Activated naive CD8-positive, alpha-beta T cell treated with anti-CD3 and anti-CD28 coated beads, Interleukin-2, amount 10 ng/mL, durations not matched to agents 7 days and 5 days (primary cell): Measurements from ENCODE around the gene ARHGEF38. TPM values are rescaled to one million over a fixed set of nuclear protein-coding genes. Genes with fewer than 3 reads are reported as not detected.
"Not testable (repeated sequence)": the region's sequence is repeated elsewhere in the genome, so short reads cannot be mapped to it uniquely, and the experiment has no call there.

Source experiments
- ATAC-seq: fragments of 150-1000 bp; cut with Tn5 transposase; one replicate; pipeline ENCODE4 v1.10.0; 2021; ENCODE audit warnings: low read depth, moderate library complexity
- POLR2A ChIA-PET: fragments of 350-600 bp; sonication (Branson Sonifier 250); formaldehyde crosslinking; loops from one replicate; lab custom pipeline; 2021; ENCODE audit warnings: antibody characterized with exemption; lab: Charles Lee
- DNase-seq: peaks from one replicate; pipeline ENCODE4 v3.0.0; 2021
- H3K27ac Mint-ChIP-seq: one replicate; pipeline ENCODE4 v1.8.0; 2022; ENCODE audit warnings: mild to moderate bottlenecking, mixed read lengths
- H3K27me3 Mint-ChIP-seq: one replicate; pipeline ENCODE4 v1.8.0; 2022; ENCODE audit warnings: mild to moderate bottlenecking, moderate library complexity, mixed read lengths
- H3K36me3 Mint-ChIP-seq: one replicate; pipeline ENCODE4 v1.8.0; 2021; ENCODE audit warnings: mild to moderate bottlenecking, mixed read lengths
- H3K4me1 Mint-ChIP-seq: one replicate; pipeline ENCODE4 v1.8.0; 2021; ENCODE audit warnings: mixed read lengths
- H3K4me3 Mint-ChIP-seq: one replicate; pipeline ENCODE4 v1.8.0; 2022; ENCODE audit warnings: mild to moderate bottlenecking, moderate library complexity, mixed read lengths
- H3K9me3 Mint-ChIP-seq: one replicate; pipeline ENCODE4 v1.8.0; 2021; ENCODE audit warnings: mixed read lengths
- total RNA-seq, 2 experiments: library from RNA; stranded (reverse); gene quantifications; one replicate each; pipeline ENCODE4 v1.2.3, GENCODE V29; 2021

ARHGEF38 gene
- total RNA-seq, 2 experiments from 2014 or later, result not detected

DNA sequence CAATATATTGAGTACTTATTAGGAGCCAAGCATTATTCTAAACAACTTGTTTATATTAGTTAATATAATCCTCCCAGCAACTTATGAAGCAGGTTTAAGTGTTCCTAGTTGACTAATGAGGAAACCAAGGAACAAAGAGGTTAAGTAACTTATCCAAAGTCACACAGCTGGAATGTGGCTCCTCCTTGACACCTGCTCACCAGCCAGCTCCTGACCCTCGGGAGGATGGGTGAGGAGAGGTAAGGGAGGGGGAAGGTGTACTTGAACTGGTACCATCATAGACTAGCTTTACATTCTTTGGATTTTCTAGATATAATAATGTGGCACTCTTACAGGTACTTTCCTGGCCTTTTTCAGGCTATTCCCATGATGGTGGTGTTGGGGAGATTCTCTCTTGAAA, 50.7 kb downstream of the ARHGEF38 start:
- no peak overlapping the region for H3K4me3 Mint-ChIP-seq

DNA sequence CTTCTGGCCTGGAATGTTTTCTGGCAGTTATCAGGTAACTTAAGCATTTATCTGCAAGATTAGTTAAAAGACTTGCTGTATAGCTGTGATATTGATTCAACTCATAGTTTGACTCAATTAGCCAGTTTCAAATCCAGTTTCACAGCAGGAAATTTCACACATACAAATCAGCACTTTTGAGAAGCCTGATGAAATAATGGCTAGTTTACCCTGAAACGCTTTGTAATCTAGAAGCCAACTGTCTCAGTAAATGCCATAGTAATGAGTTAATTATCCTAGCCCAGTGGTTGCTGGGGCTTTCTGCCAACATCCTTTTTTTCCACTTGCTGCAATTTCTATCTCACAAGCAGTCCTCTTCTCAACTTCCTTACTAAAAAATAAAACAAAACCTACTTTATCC, 53.1 kb downstream of the ARHGEF38 start:
- no peak for ATAC-seq
- no peak for DNase-seq
- Mint-ChIP-seq H3K9me3 (no peaks in the 10 kb centered on the region), H3K4me1 (no peaks in the 10 kb centered on the region), H3K27ac (no peak overlapping the region), H3K27me3 (peaks cover 2% of the 10 kb centered on the region), H3K36me3 (no peaks in the 10 kb centered on the region), H3K4me3 (no peak overlapping the region)
- POLR2A ChIA-PET, result no interaction called here

More for the DNA sequence above, 50.7 kb downstream of the ARHGEF38 start:
- no peak overlapping the region for H3K27ac Mint-ChIP-seq
- H3K4me1 Mint-ChIP-seq, result no peaks in the 10 kb centered on the region
- POLR2A ChIA-PET, result no interaction called here
- H3K36me3 Mint-ChIP-seq, result no peaks in the 10 kb centered on the region
- H3K9me3 Mint-ChIP-seq, result no peaks in the 10 kb centered on the region
- ATAC-seq (no peak), DNase-seq (no peak)
- H3K27me3 Mint-ChIP-seq, result peaks cover 2% of the 10 kb centered on the region

DNA sequence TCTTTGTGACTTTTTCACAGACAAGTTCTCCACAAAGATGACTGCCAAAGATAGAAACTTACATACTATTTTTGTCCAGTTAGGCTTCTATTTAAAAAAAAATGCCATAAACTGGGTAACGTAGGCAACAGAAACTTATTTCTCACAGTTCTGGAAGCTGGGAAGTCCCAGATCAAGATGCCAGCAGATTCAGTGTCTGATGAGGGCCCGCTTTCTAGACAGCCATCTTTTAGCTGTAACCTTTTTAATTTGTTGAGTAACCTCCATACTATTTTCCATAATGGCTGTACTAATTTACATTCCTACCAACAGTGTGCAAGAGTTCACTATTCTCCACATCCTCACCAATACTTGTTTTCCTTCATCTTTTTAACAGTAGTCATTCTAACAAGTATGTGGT, 55.5 kb downstream of the ARHGEF38 start:
- POLR2A ChIA-PET, result no interaction called here
- no peaks in the 10 kb centered on the region for H3K36me3 Mint-ChIP-seq
- H3K4me1 Mint-ChIP-seq, result no peaks in the 10 kb centered on the region
- H3K4me3 Mint-ChIP-seq, result no peak overlapping the region
- ATAC-seq (no peak), DNase-seq (no peak)
- no peak overlapping the region for H3K27ac Mint-ChIP-seq
- H3K27me3 Mint-ChIP-seq, result peaks cover 2% of the 10 kb centered on the region
- H3K9me3 Mint-ChIP-seq, result no peaks in the 10 kb centered on the region

DNA sequence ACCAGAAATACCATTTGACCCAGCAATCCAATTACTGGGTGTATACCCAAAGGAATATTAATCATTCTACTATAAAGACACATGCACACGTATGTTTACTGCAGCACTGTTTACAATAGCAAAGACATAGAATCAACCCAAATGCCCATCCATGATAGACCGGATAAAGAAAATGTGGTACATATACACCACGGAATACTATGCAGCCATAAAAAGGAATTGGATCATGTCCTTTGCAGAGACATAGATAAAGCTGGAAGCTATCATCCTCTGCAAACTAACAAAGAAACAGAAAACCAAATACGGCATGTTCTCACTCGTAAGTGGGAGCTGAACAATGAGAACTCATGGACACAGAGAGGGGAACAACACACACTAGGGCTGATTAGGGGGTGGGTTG, 57.4 kb downstream of the ARHGEF38 start:
- H3K4me1 Mint-ChIP-seq, ATAC-seq, H3K27me3 Mint-ChIP-seq, H3K36me3 Mint-ChIP-seq, H3K4me3 Mint-ChIP-seq, POLR2A ChIA-PET, DNase-seq, H3K27ac Mint-ChIP-seq, H3K9me3 Mint-ChIP-seq: not testable (repeated sequence)

DNA sequence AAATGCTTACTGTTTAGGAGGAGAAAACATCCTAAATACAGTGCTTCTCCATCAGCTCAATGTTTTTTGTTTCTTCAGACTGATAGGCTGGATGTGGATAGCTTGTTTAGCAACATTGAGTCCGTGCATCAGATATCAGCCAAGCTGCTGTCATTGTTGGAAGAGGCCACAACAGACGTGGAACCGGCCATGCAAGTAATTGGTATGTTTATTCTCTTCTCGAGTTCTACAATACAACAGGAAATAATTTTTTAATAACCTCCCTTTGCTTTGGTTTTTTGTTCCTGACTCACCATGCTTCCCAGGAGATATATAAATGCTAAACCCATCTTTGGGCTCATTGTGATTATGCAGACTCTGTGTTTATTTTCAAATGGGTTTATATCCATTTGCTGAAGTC, 60.9 kb downstream of the ARHGEF38 start:
- Mint-ChIP-seq H3K4me1 (no peaks in the 10 kb centered on the region), H3K27me3 (no peaks in the 10 kb centered on the region), H3K9me3 (peaks cover 1% of the 10 kb centered on the region), H3K36me3 (no peaks in the 10 kb centered on the region), H3K27ac (no peak overlapping the region), H3K4me3 (no peak overlapping the region)
- no peak for ATAC-seq
- POLR2A ChIA-PET, result no interaction called here
- DNase-seq, result no peak

DNA sequence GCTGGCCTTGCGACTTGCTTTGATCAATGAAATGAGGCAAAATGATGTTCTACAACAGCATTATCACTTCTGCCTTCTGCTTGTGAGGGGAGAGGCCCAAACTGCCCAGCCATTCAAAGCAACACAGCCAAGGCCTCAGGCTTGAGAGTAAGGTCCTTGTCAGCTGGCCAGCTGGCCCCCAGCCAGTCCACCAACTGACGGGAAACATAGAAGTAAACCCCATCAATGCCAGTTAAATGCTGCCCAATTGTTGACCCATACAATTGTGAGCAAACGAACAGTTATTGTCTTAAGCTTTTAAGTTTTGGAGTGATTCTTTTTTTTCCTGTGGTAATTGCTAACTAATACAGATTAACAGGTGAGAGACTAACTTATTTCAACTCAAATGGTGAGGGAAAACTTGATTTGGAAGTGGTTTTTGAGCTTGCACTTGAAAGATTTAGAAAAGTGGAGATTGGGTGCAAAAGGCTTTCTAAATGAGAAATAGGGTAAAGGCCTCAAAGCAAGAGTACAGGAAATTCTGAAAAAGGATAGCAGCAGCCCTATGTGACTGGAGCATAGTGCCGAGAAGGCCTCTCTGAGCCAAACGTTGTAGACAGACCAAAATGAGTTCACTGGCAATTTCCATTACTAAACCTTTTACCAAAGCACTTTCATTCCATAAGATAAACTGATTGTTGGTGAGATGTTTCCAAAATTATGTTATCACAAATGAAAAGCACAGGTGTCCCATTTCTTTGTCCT, 66.9 kb downstream of the ARHGEF38 start:
- Mint-ChIP-seq H3K36me3 (no peaks in the 10 kb centered on the region), H3K4me3 (no peak overlapping the region), H3K4me1 (no peaks in the 10 kb centered on the region), H3K27me3 (no peaks in the 10 kb centered on the region), H3K27ac (no peak overlapping the region), H3K9me3 (peaks cover 1% of the 10 kb centered on the region)
- ATAC-seq (no peak), DNase-seq (no peak)
- POLR2A ChIA-PET, result no interaction called here

DNA sequence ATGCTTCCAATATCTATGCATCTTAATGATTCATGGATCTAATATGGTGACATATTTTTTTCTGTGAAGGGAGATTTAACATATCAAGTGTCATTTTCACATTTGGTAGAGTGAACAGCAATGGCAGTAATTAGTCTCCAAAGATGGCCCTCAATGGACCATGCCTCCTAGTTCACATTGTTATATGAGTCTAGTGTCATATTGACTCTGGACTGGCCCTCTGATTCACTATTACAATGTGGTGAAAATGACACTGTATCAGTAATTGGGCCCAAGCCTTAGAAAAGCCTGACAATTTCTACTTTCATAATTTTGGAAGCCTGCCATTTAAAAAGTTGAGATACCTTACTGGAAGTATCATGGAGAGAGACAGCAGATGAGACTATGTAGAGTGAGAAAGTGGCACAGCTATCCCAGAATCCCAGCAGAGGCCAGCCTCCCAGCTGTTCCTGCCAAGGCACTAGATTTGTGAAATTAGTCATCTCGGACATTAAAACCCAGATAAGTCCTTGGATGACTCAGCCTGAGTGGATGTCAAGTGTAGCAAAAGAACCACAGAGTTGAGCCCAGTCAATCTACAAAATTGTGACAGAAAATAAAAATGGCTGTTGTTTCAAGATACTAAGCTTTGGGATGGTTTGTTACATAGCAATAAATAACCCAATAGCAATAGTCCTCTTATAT, 68.4 kb downstream of the ARHGEF38 start:
- Mint-ChIP-seq H3K36me3 (no peaks in the 10 kb centered on the region), H3K27ac (no peak overlapping the region), H3K4me3 (no peak overlapping the region), H3K9me3 (peaks cover 1% of the 10 kb centered on the region), H3K27me3 (no peaks in the 10 kb centered on the region), H3K4me1 (peaks cover 2% of the 10 kb centered on the region)
- DNase-seq (no peak), ATAC-seq (no peak)
- POLR2A ChIA-PET, result no interaction called here

GRCh38 chr4:105622269-105622668, 69.8 kb downstream of the ARHGEF38 start:
- H3K27ac Mint-ChIP-seq, result no peak overlapping the region
- no peaks in the 10 kb centered on the region for H3K9me3 Mint-ChIP-seq
- H3K36me3 Mint-ChIP-seq, result no peaks in the 10 kb centered on the region
- POLR2A ChIA-PET, result no interaction called here
- no peak for DNase-seq
- no peak for ATAC-seq
- H3K4me3 Mint-ChIP-seq, result no peak overlapping the region
- H3K27me3 Mint-ChIP-seq, result peaks cover 2% of the 10 kb centered on the region
- peaks cover 2% of the 10 kb centered on the region for H3K4me1 Mint-ChIP-seq

- DNase-seq (no peak), ATAC-seq (no peak)
- H3K4me3 Mint-ChIP-seq, result no peak overlapping the region
- H3K27ac Mint-ChIP-seq, result no peak overlapping the region
- peaks cover 2% of the 10 kb centered on the region for H3K4me1 Mint-ChIP-seq
- H3K36me3 Mint-ChIP-seq, result no peaks in the 10 kb centered on the region
- peaks cover 3% of the 10 kb centered on the region for H3K27me3 Mint-ChIP-seq
- POLR2A ChIA-PET, result no interaction called here
- H3K9me3 Mint-ChIP-seq, result no peaks in the 10 kb centered on the region
These were observed 70.7 kb downstream of the ARHGEF38 start for GRCh38 chr4:105623099-105623498.

GRCh38 chr4:105624530-105624929, 72.1 kb downstream of the ARHGEF38 start:
- peaks cover 8% of the 10 kb centered on the region for H3K27me3 Mint-ChIP-seq
- H3K36me3 Mint-ChIP-seq, result no peaks in the 10 kb centered on the region
- POLR2A ChIA-PET, result no interaction called here
- no peak overlapping the region for H3K27ac Mint-ChIP-seq
- no peak for ATAC-seq
- H3K4me1 Mint-ChIP-seq, result peaks cover 2% of the 10 kb centered on the region
- H3K4me3 Mint-ChIP-seq, result no peak overlapping the region
- H3K9me3 Mint-ChIP-seq, result no peaks in the 10 kb centered on the region
- DNase-seq, result no peak

GRCh38 chr4:105625214-105625613, 72.8 kb downstream of the ARHGEF38 start:
- ATAC-seq, result no peak
- Mint-ChIP-seq H3K9me3 (no peaks in the 10 kb centered on the region), H3K4me1 (peaks cover 2% of the 10 kb centered on the region), H3K4me3 (no peak overlapping the region), H3K27me3 (peaks cover 8% of the 10 kb centered on the region), H3K36me3 (no peaks in the 10 kb centered on the region), H3K27ac (no peak overlapping the region)
- DNase-seq, result no peak
- POLR2A ChIA-PET, result no interaction called here

- Mint-ChIP-seq H3K27me3 (peaks cover 8% of the 10 kb centered on the region), H3K4me3 (no peak overlapping the region), H3K4me1 (peaks cover 2% of the 10 kb centered on the region), H3K9me3 (no peaks in the 10 kb centered on the region), H3K36me3 (no peaks in the 10 kb centered on the region), H3K27ac (no peak overlapping the region)
- no peak for ATAC-seq
- no peak for DNase-seq
- POLR2A ChIA-PET, result no interaction called here
These were observed 74.4 kb downstream of the ARHGEF38 start for GRCh38 chr4:105626846-105627245.

- Mint-ChIP-seq H3K27me3 (peaks cover 8% of the 10 kb centered on the region), H3K4me1 (peaks cover 2% of the 10 kb centered on the region), H3K4me3 (no peak overlapping the region), H3K27ac (no peak overlapping the region), H3K9me3 (no peaks in the 10 kb centered on the region), H3K36me3 (no peaks in the 10 kb centered on the region)
- DNase-seq, result no peak
- POLR2A ChIA-PET, result no interaction called here
- ATAC-seq, result no peak
These were observed 75.2 kb downstream of the ARHGEF38 start for GRCh38 chr4:105627620-105628019.
